Progenitor cell of endocrine pancreas (in vitro differentiated cells): Measurements from ENCODE around the gene CD101. TPM values are rescaled to one million over a fixed set of nuclear protein-coding genes. Genes with fewer than 3 reads are reported as not detected.
A peak's percentile ranks its signal among the peaks of the same experiment; 100 is the strongest.
"Not testable (repeated sequence)": the region's sequence is repeated elsewhere in the genome, so short reads cannot be mapped to it uniquely, and the experiment has no call there.

ENCODE experiments used
- DNase-seq: peaks from one replicate; pipeline ENCODE4 v3.0.0; 2021; ENCODE audit warnings: low spot score; ENCODE audit not compliant: unreplicated experiment
- H3K27ac Mint-ChIP-seq: 2 replicates; pipeline ENCODE4 v1.8.0; 2021; ENCODE audit warnings: mild to moderate bottlenecking, moderate library complexity, mixed read lengths
- H3K27me3 Mint-ChIP-seq: 2 replicates; pipeline ENCODE4 v1.8.0; 2021; ENCODE audit warnings: mixed read lengths
- H3K36me3 Mint-ChIP-seq: 2 replicates; pipeline ENCODE4 v1.8.0; 2022; ENCODE audit warnings: mixed read lengths; ENCODE audit not compliant: insufficient read depth
- H3K4me1 Mint-ChIP-seq: 2 replicates; pipeline ENCODE4 v1.8.0; 2021; ENCODE audit warnings: low read depth, mixed read lengths
- H3K4me3 Mint-ChIP-seq: 2 replicates; pipeline ENCODE4 v1.8.0; 2021; ENCODE audit warnings: low read depth, mild to moderate bottlenecking, moderate library complexity, mixed read lengths
- H3K9me3 Mint-ChIP-seq: 2 replicates; pipeline ENCODE4 v1.8.0; 2021; ENCODE audit warnings: low read depth, mixed read lengths
- CTCF ChIP-seq: fragments of 200-600 bp; sonication (generic); IDR thresholded peaks from one replicate; pipeline ENCODE4 v1.5.0; 2021; ENCODE audit warnings: antibody characterized with exemption, mild to moderate bottlenecking; ENCODE audit not compliant: unreplicated experiment
- total RNA-seq: library from RNA; stranded (reverse); gene quantifications from 2 replicates; pipeline ENCODE4 v1.2.1, GENCODE V29; 2021

The CD101 gene
- total RNA-seq, 1 donor from 2014 or later: 2.8 TPM

GRCh38 chr1:116966791-116967190, 34.8 kb upstream of the CD101 start:
- peaks cover 7% of the 10 kb centered on the region for H3K9me3 Mint-ChIP-seq
- no peak overlapping the region for H3K4me3 Mint-ChIP-seq
- peaks cover 22% of the 10 kb centered on the region for H3K36me3 Mint-ChIP-seq
- no peak overlapping the region for H3K27ac Mint-ChIP-seq
- H3K4me1 Mint-ChIP-seq: no peaks in the 10 kb centered on the region
- no peak for TF ChIP-seq CTCF
- no peaks in the 10 kb centered on the region for H3K27me3 Mint-ChIP-seq
- DNase-seq: no peak

GRCh38 chr1:116968724-116969123, 32.8 kb upstream of the CD101 start:
- peaks cover 28% of the 10 kb centered on the region for H3K36me3 Mint-ChIP-seq
- TF ChIP-seq CTCF: no peak
- H3K4me3 Mint-ChIP-seq: no peak overlapping the region
- peaks cover 7% of the 10 kb centered on the region for H3K9me3 Mint-ChIP-seq
- no peaks in the 10 kb centered on the region for H3K4me1 Mint-ChIP-seq
- peak overlapping the region; percentile 62 for H3K27ac Mint-ChIP-seq
- DNase-seq: no peak
- H3K27me3 Mint-ChIP-seq: no peaks in the 10 kb centered on the region

- peaks cover 51% of the 10 kb centered on the region for H3K36me3 Mint-ChIP-seq
- no peak overlapping the region for H3K4me3 Mint-ChIP-seq
Observed at GRCh38 chr1:116971258-116971860, 30.2 kb upstream of the CD101 start.

GRCh38 chr1:116971965-116972673, 29.4 kb upstream of the CD101 start:
- no peak for DNase-seq
- no peaks in the 10 kb centered on the region for H3K27me3 Mint-ChIP-seq
- TF ChIP-seq CTCF: no peak
- H3K27ac Mint-ChIP-seq: no peak overlapping the region
- peaks cover 51% of the 10 kb centered on the region for H3K36me3 Mint-ChIP-seq
- peaks cover 25% of the 10 kb centered on the region for H3K9me3 Mint-ChIP-seq
- no peak overlapping the region for H3K4me3 Mint-ChIP-seq
- no peaks in the 10 kb centered on the region for H3K4me1 Mint-ChIP-seq

More at GRCh38 chr1:116971258-116971860, 30.2 kb upstream of the CD101 start:
- no peak for TF ChIP-seq CTCF
- H3K27me3 Mint-ChIP-seq: no peaks in the 10 kb centered on the region
- no peak for DNase-seq
- no peaks in the 10 kb centered on the region for H3K4me1 Mint-ChIP-seq
- no peak overlapping the region for H3K27ac Mint-ChIP-seq
- H3K9me3 Mint-ChIP-seq: peaks cover 24% of the 10 kb centered on the region

- no peak for DNase-seq
- Mint-ChIP-seq H3K27ac (no peak overlapping the region), H3K27me3 (no peaks in the 10 kb centered on the region), H3K4me3 (no peak overlapping the region), H3K9me3 (peaks cover 31% of the 10 kb centered on the region), H3K36me3 (peaks cover 52% of the 10 kb centered on the region), H3K4me1 (no peaks in the 10 kb centered on the region)
- no peak for TF ChIP-seq CTCF
Observed at GRCh38 chr1:116972674-116973030, 28.9 kb upstream of the CD101 start.

GRCh38 chr1:116980309-116980708, 21.3 kb upstream of the CD101 start:
- peaks cover 39% of the 10 kb centered on the region for H3K36me3 Mint-ChIP-seq
- not testable (repeated sequence) for DNase-seq, H3K4me3 Mint-ChIP-seq, H3K27me3 Mint-ChIP-seq, H3K27ac Mint-ChIP-seq
- H3K9me3 Mint-ChIP-seq: peaks cover 20% of the 10 kb centered on the region
- H3K4me1 Mint-ChIP-seq: peaks cover 17% of the 10 kb centered on the region
